Measurements from ENCODE around the gene GCNT4. TPM values are rescaled to one million over a fixed set of nuclear protein-coding genes. Genes with fewer than 3 reads are reported as not detected.

Gene GCNT4
- total and polyA plus RNA-seq, 12 donors: 0.09 to 0.58 (median 0.31) TPM

DNA sequence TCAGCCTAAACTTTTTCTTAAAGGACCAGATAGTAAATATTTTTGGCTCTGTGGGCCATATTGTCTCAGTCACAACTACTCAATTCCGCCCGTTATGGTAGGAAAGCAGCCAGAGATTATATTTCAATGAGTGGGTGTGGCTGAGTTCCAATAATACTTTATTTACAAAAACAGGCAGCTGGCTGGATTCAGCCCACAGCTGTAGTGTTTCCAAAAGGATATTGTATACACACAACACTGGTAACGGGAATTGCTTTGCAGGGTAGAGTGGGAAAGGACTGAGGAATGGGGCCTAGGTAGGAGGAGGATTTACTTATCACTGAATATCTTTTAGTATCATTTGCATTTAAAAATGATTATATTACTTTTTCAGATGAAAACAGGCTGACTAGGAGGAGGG, 21.0 kb downstream of the GCNT4 start:
- no peaks in the 10 kb centered on the region for H3K9me3 ChIP-seq
- H3K4me1 ChIP-seq: no peaks in the 10 kb centered on the region
- H3K27ac ChIP-seq: no peak overlapping the region
- no peaks in the 10 kb centered on the region for H3K36me3 ChIP-seq
- WGBS, 2 donors: 49 to 53% methylated on average over 3 of the region's 3 CpGs
- no peaks in the 10 kb centered on the region for H3K27me3 ChIP-seq
- ATAC-seq (no peak), DNase-seq (no peak)
- TF ChIP-seq, protein P1, sequence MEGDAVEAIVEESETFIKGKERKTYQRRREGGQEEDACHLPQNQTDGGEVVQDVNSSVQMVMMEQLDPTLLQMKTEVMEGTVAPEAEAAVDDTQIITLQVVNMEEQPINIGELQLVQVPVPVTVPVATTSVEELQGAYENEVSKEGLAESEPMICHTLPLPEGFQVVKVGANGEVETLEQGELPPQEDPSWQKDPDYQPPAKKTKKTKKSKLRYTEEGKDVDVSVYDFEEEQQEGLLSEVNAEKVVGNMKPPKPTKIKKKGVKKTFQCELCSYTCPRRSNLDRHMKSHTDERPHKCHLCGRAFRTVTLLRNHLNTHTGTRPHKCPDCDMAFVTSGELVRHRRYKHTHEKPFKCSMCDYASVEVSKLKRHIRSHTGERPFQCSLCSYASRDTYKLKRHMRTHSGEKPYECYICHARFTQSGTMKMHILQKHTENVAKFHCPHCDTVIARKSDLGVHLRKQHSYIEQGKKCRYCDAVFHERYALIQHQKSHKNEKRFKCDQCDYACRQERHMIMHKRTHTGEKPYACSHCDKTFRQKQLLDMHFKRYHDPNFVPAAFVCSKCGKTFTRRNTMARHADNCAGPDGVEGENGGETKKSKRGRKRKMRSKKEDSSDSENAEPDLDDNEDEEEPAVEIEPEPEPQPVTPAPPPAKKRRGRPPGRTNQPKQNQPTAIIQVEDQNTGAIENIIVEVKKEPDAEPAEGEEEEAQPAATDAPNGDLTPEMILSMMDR (IDR thresholded peaks at IDR 0.05): no peak
- intact Hi-C loops (cut with DNase I): no loop called here
- H3K4me3 ChIP-seq: no peak overlapping the region

DNA sequence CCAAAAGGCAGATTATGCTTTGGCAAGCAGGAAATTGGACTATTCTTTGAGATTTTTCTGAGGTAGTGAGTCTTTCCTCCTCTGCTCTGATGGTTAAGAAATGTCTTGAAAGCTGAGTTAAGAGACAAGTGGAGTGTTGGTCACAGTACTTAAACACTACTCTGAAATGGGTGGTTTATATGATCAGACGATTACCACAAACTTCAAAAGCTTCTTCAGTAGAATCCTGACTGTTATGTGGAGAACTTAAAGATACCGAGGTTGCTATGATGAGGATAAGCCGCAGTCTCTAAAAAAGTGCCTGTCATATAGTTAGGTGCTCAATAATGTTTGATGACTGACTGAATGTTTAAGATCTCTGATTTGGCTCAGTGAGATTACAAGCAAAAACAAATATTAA, 24.3 kb downstream of the GCNT4 start:
- intact Hi-C loops (cut with DNase I): no loop called here
- H3K4me3 ChIP-seq: no peak overlapping the region
- no peaks in the 10 kb centered on the region for H3K36me3 ChIP-seq
- H3K4me1 ChIP-seq: no peaks in the 10 kb centered on the region
- TF ChIP-seq, protein P1 (IDR thresholded peaks at IDR 0.05): no peak
- H3K27me3 ChIP-seq: no peaks in the 10 kb centered on the region
- H3K27ac ChIP-seq: no peak overlapping the region
- H3K9me3 ChIP-seq: no peaks in the 10 kb centered on the region
- DNase-seq (no peak), ATAC-seq (no peak)
- WGBS, 2 donors: 89% methylated on average over 3 of the region's 3 CpGs

DNA sequence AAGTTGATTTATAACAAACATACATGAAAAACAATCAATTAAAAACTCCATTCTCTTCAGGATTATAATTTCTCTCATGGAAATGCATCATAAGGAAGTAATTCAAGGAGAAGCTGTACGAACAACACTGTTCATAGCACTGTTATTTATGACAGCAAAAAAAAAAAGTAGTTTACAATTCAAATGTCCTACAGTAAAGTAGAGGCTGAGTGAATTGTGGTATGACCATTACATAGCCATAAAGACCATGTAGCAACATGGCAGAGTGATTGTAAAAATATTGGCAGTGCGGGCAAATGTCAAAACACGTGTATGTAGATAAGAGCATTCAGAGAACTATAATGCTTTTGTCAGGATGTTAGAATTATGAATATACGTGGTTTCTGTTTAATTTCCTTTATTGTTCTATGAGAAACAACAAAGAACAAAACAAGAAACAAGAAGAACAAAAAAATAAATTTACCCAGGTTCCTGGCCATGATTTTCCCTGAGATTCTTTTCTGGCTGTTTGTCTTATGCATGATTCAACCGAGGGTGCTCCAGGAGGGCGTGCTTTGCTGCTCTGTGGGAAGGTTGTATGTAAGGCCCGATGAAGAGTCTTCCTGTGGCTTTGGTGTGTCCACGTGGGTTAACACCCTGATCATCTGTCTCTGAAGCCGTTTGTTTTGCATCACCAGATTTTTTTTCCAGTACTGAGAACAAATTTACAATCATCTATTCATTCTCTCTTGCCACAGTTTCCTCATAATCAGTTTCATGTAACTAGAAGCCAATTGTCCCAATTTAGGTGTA, 28.8 kb downstream of the GCNT4 start:
- Histone ChIP-seq H3K9me3 (no peaks in the 10 kb centered on the region), H3K36me3 (no peaks in the 10 kb centered on the region), H3K4me3 (no peak overlapping the region), H3K27ac (no peak overlapping the region), H3K27me3 (peaks cover 0 to 7% (median 0%) of the 10 kb centered on the region in 7 donors), H3K4me1 (no peaks in the 10 kb centered on the region)
- DNase-seq: no peak
- TF ChIP-seq, protein P1 (IDR thresholded peaks at IDR 0.05): no peak
- 69 to 71% methylated on average over 9 of the region's 9 CpGs for WGBS, 2 donors
- intact Hi-C loops (cut with DNase I): no loop called here
- ATAC-seq: no peak

DNA sequence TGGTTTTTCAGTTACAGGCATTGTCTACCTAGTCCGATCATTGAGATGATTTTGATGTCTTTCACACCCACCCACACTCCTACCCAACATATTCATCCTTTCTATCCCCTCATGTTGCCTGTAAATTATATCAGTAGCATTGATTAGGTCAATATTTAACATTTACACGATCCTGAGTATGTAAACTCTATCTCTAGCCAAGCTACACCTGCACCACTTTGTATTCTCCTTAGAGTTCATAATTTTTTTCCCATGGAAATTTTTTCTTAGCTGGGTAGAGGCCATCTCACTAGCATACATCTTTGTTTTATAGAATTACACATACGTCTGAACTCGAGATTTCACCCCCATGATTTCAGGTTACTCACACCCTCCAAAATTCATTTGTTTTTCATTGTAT, 30.6 kb downstream of the GCNT4 start:
- H3K4me1 ChIP-seq: no peaks in the 10 kb centered on the region
- H3K27ac ChIP-seq: no peak overlapping the region
- no peak for ATAC-seq
- H3K4me3 ChIP-seq: no peak overlapping the region
- 85 to 86% methylated on average over 4 of the region's 4 CpGs for WGBS, 2 donors
- no peaks in the 10 kb centered on the region for H3K9me3 ChIP-seq
- TF ChIP-seq, protein P1 (IDR thresholded peaks at IDR 0.05): no peak
- intact Hi-C loops (cut with DNase I): no loop called here
- no peaks in the 10 kb centered on the region for H3K36me3 ChIP-seq
- no peak for DNase-seq
- H3K27me3 ChIP-seq: peaks cover 0 to 7% (median 0%) of the 10 kb centered on the region in 7 donors
